ENCODE measurements around the gene MYPOP.

DNA sequence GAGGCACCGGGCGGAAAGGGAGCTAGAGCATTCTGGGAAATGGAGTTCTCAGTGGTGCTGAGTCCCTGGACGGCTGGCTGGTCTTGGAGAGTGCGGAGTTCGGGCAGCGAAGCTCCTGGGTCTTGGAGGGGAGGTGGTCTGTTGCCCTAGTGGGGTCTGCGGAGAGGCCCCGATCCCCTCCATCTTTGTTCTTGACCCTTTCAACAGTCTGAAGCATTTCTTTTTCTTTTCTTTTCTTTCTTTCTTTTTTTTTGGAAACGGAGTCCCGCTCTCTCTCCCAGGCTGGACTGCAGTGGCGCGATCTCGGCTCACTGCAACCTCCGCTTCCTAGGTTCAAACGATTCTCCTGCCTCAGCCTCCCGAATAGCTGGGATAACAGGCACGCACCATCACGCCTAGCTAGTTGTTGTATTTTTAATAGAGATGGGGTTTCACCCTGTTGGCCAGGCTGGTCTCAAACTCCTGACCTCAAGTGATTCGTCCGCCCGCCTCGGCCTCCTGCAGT is 39.0 kb downstream of the MYPOP start:
- TF ChIP-seq ZFP3 (CRISPR knock-in tag; IDR thresholded peaks at IDR 0.05) (no peak), ISL1 (CRISPR knock-in tag; IDR thresholded peaks at IDR 0.05) (no peak), RARB (CRISPR knock-in tag; IDR thresholded peaks at IDR 0.05) (no peak), ZNF8 (CRISPR knock-in tag; IDR thresholded peaks at IDR 0.05) (no peak), PPARA (CRISPR knock-in tag; IDR thresholded peaks at IDR 0.05; ENCODE audit: borderline replicate concordance) (no peak), SNAI2 (CRISPR knock-in tag; IDR thresholded peaks at IDR 0.05) (no peak), GLIS3 (CRISPR knock-in tag; IDR thresholded peaks at IDR 0.05) (no peak), ZNF70 (CRISPR knock-in tag; IDR thresholded peaks at IDR 0.05) (no peak), ZNF565 (CRISPR knock-in tag; conservative IDR thresholded peaks at IDR 0.05; ENCODE audit: low read depth) (no peak)
- TF ChIP-seq, protein P1, sequence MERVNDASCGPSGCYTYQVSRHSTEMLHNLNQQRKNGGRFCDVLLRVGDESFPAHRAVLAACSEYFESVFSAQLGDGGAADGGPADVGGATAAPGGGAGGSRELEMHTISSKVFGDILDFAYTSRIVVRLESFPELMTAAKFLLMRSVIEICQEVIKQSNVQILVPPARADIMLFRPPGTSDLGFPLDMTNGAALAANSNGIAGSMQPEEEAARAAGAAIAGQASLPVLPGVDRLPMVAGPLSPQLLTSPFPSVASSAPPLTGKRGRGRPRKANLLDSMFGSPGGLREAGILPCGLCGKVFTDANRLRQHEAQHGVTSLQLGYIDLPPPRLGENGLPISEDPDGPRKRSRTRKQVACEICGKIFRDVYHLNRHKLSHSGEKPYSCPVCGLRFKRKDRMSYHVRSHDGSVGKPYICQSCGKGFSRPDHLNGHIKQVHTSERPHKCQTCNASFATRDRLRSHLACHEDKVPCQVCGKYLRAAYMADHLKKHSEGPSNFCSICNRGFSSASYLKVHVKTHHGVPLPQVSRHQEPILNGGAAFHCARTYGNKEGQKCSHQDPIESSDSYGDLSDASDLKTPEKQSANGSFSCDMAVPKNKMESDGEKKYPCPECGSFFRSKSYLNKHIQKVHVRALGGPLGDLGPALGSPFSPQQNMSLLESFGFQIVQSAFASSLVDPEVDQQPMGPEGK (CRISPR knock-in tag; IDR thresholded peaks at IDR 0.05; ENCODE audit: borderline replicate concordance), result no peak
- TF ChIP-seq, protein P2, sequence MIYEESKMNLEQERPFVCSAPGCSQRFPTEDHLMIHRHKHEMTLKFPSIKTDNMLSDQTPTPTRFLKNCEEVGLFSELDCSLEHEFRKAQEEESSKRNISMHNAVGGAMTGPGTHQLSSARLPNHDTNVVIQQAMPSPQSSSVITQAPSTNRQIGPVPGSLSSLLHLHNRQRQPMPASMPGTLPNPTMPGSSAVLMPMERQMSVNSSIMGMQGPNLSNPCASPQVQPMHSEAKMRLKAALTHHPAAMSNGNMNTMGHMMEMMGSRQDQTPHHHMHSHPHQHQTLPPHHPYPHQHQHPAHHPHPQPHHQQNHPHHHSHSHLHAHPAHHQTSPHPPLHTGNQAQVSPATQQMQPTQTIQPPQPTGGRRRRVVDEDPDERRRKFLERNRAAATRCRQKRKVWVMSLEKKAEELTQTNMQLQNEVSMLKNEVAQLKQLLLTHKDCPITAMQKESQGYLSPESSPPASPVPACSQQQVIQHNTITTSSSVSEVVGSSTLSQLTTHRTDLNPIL (CRISPR knock-in tag; IDR thresholded peaks at IDR 0.05; ENCODE audit: low read depth), result no peak
- TF ChIP-seq, protein P3, sequence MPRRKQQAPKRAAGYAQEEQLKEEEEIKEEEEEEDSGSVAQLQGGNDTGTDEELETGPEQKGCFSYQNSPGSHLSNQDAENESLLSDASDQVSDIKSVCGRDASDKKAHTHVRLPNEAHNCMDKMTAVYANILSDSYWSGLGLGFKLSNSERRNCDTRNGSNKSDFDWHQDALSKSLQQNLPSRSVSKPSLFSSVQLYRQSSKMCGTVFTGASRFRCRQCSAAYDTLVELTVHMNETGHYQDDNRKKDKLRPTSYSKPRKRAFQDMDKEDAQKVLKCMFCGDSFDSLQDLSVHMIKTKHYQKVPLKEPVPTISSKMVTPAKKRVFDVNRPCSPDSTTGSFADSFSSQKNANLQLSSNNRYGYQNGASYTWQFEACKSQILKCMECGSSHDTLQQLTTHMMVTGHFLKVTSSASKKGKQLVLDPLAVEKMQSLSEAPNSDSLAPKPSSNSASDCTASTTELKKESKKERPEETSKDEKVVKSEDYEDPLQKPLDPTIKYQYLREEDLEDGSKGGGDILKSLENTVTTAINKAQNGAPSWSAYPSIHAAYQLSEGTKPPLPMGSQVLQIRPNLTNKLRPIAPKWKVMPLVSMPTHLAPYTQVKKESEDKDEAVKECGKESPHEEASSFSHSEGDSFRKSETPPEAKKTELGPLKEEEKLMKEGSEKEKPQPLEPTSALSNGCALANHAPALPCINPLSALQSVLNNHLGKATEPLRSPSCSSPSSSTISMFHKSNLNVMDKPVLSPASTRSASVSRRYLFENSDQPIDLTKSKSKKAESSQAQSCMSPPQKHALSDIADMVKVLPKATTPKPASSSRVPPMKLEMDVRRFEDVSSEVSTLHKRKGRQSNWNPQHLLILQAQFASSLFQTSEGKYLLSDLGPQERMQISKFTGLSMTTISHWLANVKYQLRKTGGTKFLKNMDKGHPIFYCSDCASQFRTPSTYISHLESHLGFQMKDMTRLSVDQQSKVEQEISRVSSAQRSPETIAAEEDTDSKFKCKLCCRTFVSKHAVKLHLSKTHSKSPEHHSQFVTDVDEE (CRISPR knock-in tag; IDR thresholded peaks at IDR 0.05), result no peak
- TF ChIP-seq, protein P4, sequence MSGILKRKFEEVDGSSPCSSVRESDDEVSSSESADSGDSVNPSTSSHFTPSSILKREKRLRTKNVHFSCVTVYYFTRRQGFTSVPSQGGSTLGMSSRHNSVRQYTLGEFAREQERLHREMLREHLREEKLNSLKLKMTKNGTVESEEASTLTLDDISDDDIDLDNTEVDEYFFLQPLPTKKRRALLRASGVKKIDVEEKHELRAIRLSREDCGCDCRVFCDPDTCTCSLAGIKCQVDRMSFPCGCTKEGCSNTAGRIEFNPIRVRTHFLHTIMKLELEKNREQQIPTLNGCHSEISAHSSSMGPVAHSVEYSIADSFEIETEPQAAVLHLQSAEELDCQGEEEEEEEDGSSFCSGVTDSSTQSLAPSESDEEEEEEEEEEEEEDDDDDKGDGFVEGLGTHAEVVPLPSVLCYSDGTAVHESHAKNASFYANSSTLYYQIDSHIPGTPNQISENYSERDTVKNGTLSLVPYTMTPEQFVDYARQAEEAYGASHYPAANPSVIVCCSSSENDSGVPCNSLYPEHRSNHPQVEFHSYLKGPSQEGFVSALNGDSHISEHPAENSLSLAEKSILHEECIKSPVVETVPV (CRISPR knock-in tag; IDR thresholded peaks at IDR 0.05), result no peak
